Spinal cord (tissue), 10 donors: ENCODE data around the gene CADPS. TPM values are rescaled to one million over a fixed set of nuclear protein-coding genes. Genes with fewer than 3 reads are reported as not detected.

Experiments
- DNase-seq, 6 donors: peaks; one replicate each; pipeline versions ENCODE4 v3.0.0 to v3.0.0-alpha.2; 2013 to 2015; ENCODE audit warnings: low spot score in 6 of 6, low read depth in 4 of 6
- H3K27ac ChIP-seq: one replicate; pipeline ENCODE4 v1.5.1; 2013; ENCODE audit warnings: low read depth, low read length, control low read depth
- H3K27me3 ChIP-seq: one replicate; pipeline ENCODE4 v1.6.1; 2013; ENCODE audit warnings: low read length; ENCODE audit not compliant: control insufficient read depth, insufficient read depth
- H3K36me3 ChIP-seq: one replicate; pipeline ENCODE4 v1.6.1; 2013; ENCODE audit warnings: low read length; ENCODE audit not compliant: control insufficient read depth, insufficient read depth
- H3K4me1 ChIP-seq: one replicate; pipeline ENCODE4 v1.6.1; 2013; ENCODE audit warnings: low read length; ENCODE audit not compliant: control insufficient read depth, insufficient read depth
- H3K4me3 ChIP-seq: one replicate; pipeline ENCODE4 v1.5.1; 2013; ENCODE audit warnings: low read depth, low read length, control low read depth
- H3K9me3 ChIP-seq: one replicate; pipeline ENCODE4 v1.6.1; 2013; ENCODE audit warnings: low read length; ENCODE audit not compliant: control insufficient read depth, insufficient read depth
- WGBS: methylation state at CpG from one replicate; pipeline ENCODE4 v1.1.5; 2013; ENCODE audit warnings: missing lambda C conversion rate; ENCODE audit not compliant: insufficient coverage; 5-methylcytosine and 5-hydroxymethylcytosine counted together
- polyA plus RNA-seq, 2 donors: library from polyadenylated mRNA; unstranded; fragments of 120-200 nt; gene quantifications; one replicate each; pipeline ENCODE4 v1.2.1, GENCODE V29; 2013; ENCODE audit not compliant: insufficient read length in 2 of 2
- small RNA-seq: library from RNA; depleted of rRNA; stranded (forward); fragments of <200 nt; gene quantifications from one replicate; pipeline ENCODE3, GENCODE V24; 2014; ENCODE audit warnings: low replicate concordance
- total RNA-seq, 2 donors: library from RNA; depleted of rRNA in 1 of 2; stranded (reverse); fragments of 120-200 nt in 1 of 2; fragments of >200 nt in 1 of 2; gene quantifications; one replicate each; pipeline versions ENCODE4 v1.2.3 to v1.2.4, GENCODE V29; 2013 to 2014
- donor health status: healthy.

The CADPS gene
- total and polyA plus RNA-seq, 4 donors = 79.7 to 251 (median 198) TPM

- Histone ChIP-seq H3K27ac (no peak overlapping the region), H3K36me3 (no peaks in the 10 kb centered on the region), H3K9me3 (no peaks in the 10 kb centered on the region), H3K4me1 (no peaks in the 10 kb centered on the region), H3K4me3 (no peak overlapping the region), H3K27me3 (peaks cover 35% of the 10 kb centered on the region)
- DNase-seq = peak in 1 of 6 donors; percentile 64
- WGBS = no CpG with 5 or more reads among the region's 4 CpGs
Observed at GRCh38 chr3:62359531-62359930, 515.7 kb downstream of the CADPS start.

GRCh38 chr3:62356356-62356755 lies 518.9 kb downstream of the CADPS start:
- Histone ChIP-seq H3K4me1 (no peaks in the 10 kb centered on the region), H3K9me3 (no peaks in the 10 kb centered on the region), H3K27me3 (peaks cover 19% of the 10 kb centered on the region), H3K4me3 (no peak overlapping the region), H3K36me3 (no peaks in the 10 kb centered on the region), H3K27ac (no peak overlapping the region)
- DNase-seq = no peak

- Histone ChIP-seq H3K27ac (no peak overlapping the region), H3K36me3 (no peaks in the 10 kb centered on the region), H3K4me1 (no peaks in the 10 kb centered on the region), H3K9me3 (no peaks in the 10 kb centered on the region), H3K4me3 (no peak overlapping the region), H3K27me3 (peaks cover 18% of the 10 kb centered on the region)
- no peak for DNase-seq
- 73% methylated on average over 2 of the region's 3 CpGs for WGBS
Observed at GRCh38 chr3:62355703-62356102, 519.5 kb downstream of the CADPS start.

Small RNA genes lying within 50 kb of the gene (small RNA-seq; reads per million reads assigned to genes)
- not detected for gene RN7SL863P
- gene RNU6-139P = not detected
